IMR-90 (cell line): ENCODE data around the gene SRP19. TPM values are rescaled to one million over a fixed set of nuclear protein-coding genes. Genes with fewer than 3 reads are reported as not detected.

Source experiments
- ATAC-seq: fragments of 200-7000 bp; cut with Tn5 transposase; 2 replicates; pipeline ENCODE4 v1.9.1; 2020; ENCODE audit warnings: low read depth, mild to moderate bottlenecking, moderate library complexity
- BruUV-seq: library from RNA; stranded (reverse); fragments of 400-500 nt; replicated peaks from 2 replicates; lab custom pipeline; 2021; lab: Mats Ljungman, UMichigan
- CTCF ChIA-PET: fragments of 300-600 bp; formaldehyde crosslinking; extraction: SDS; loops from one replicate; lab custom pipeline; 2021; ENCODE audit warnings: antibody characterized with exemption; lab: Yijun Ruan, JAX
- POLR2A ChIA-PET: fragments of 300-600 bp; sonication (Branson Sonifier 250); formaldehyde crosslinking; loops from one replicate; lab custom pipeline; 2022; ENCODE audit warnings: antibody characterized with exemption; ENCODE audit not compliant: unreplicated experiment; lab: Charles Lee
- DNase-seq: peaks from one replicate; pipeline ENCODE4 v3.0.0; 2013
- H2AFZ ChIP-seq: replicated peaks from 2 replicates; pipeline ENCODE3; 2013; ENCODE audit warnings: low read length, mild to moderate bottlenecking; ENCODE audit not compliant: poor library complexity
- H2AK5ac ChIP-seq: 2 replicates; pipeline ENCODE4 v1.6.1; 2013; ENCODE audit warnings: low read depth, low read length, inconsistent platforms
- H2AK9ac ChIP-seq: replicated peaks from 2 replicates; pipeline ENCODE3; 2013; ENCODE audit warnings: mild to moderate bottlenecking, low read depth, low read length, moderate library complexity; ENCODE audit not compliant: poor library complexity
- H2BK120ac ChIP-seq: 2 replicates; pipeline ENCODE4 v1.6.1; 2013; ENCODE audit warnings: low read depth, low read length, inconsistent platforms
- H2BK15ac ChIP-seq: 3 replicates; pipeline ENCODE4 v1.6.1; 2013; ENCODE audit warnings: low read depth, low read length, inconsistent platforms
- H2BK20ac ChIP-seq: 2 replicates; pipeline ENCODE4 v1.6.1; 2013; ENCODE audit warnings: low read depth, mild to moderate bottlenecking, inconsistent platforms, low read length, moderate library complexity
- H2BK5ac ChIP-seq: 2 replicates; pipeline ENCODE4 v1.6.1; 2013; ENCODE audit warnings: mild to moderate bottlenecking, low read depth, low read length, inconsistent platforms; ENCODE audit not compliant: poor library complexity, severe bottlenecking
- H3K14ac ChIP-seq: replicated peaks from 2 replicates; pipeline ENCODE4 v1.6.1; 2013; ENCODE audit warnings: low read depth, low read length, inconsistent platforms
- H3K18ac ChIP-seq: 2 replicates; pipeline ENCODE4 v1.6.1; 2013; ENCODE audit warnings: low read depth, low read length, control low read depth
- H3K23ac ChIP-seq: 2 replicates; pipeline ENCODE4 v1.6.1; 2013; ENCODE audit warnings: low read depth, low read length, inconsistent platforms
- H3K27ac ChIP-seq: 2 replicates; pipeline ENCODE4 v1.5.1; 2013; ENCODE audit warnings: mild to moderate bottlenecking, control low read depth, low read length; ENCODE audit not compliant: insufficient read depth
- H3K27me3 ChIP-seq: 2 replicates; pipeline ENCODE4 v1.6.1; 2013; ENCODE audit warnings: low read length; ENCODE audit not compliant: control insufficient read depth, insufficient read depth
- H3K36me3 ChIP-seq: 2 replicates; pipeline ENCODE4 v1.6.1; 2013; ENCODE audit warnings: low read length, mixed read lengths; ENCODE audit not compliant: control insufficient read depth, insufficient read depth
- H3K4ac ChIP-seq: 2 replicates; pipeline ENCODE4 v1.6.1; 2013; ENCODE audit warnings: low read depth, low read length, inconsistent platforms
- H3K4me1 ChIP-seq: 2 replicates; pipeline ENCODE4 v1.6.1; 2013; ENCODE audit warnings: low read length, mixed read lengths; ENCODE audit not compliant: control insufficient read depth, insufficient read depth
- H3K4me2 ChIP-seq: 2 replicates; pipeline ENCODE4 v1.6.1; 2013; ENCODE audit warnings: low read depth, mild to moderate bottlenecking, control low read depth, low read length, moderate library complexity
- H3K4me3 ChIP-seq: 2 replicates; pipeline ENCODE4 v1.5.1; 2013; ENCODE audit warnings: low read depth, mild to moderate bottlenecking, control low read depth, low read length, moderate library complexity; ENCODE audit not compliant: insufficient read depth
- H3K56ac ChIP-seq: 2 replicates; pipeline ENCODE4 v1.6.1; 2013; ENCODE audit warnings: low read length, inconsistent platforms; ENCODE audit not compliant: insufficient read depth; ENCODE audit errors: extremely low read depth
- H3K79me1 ChIP-seq, 2 experiments: 2 replicates each; pipeline ENCODE4 v1.6.1; 2013; ENCODE audit warnings: low read length in 2 of 2, inconsistent platforms in 1 of 2, low read depth in 1 of 2
- H3K9ac ChIP-seq: 2 replicates; pipeline ENCODE4 v1.6.1; 2013; ENCODE audit warnings: low read depth, low read length, control low read depth
- H3K9me1 ChIP-seq: 2 replicates; pipeline ENCODE4 v1.6.1; 2013; ENCODE audit warnings: low read length, inconsistent platforms; ENCODE audit not compliant: insufficient read depth
- H3K9me3 ChIP-seq: 2 replicates; pipeline ENCODE4 v1.6.1; 2013; ENCODE audit warnings: low read length; ENCODE audit not compliant: control insufficient read depth, insufficient read depth
- H4K20me1 ChIP-seq: 2 replicates; pipeline ENCODE4 v1.6.1; 2013; ENCODE audit warnings: low read length, inconsistent platforms; ENCODE audit not compliant: insufficient read depth
- H4K5ac ChIP-seq: 2 replicates; pipeline ENCODE4 v1.6.1; 2013; ENCODE audit warnings: mild to moderate bottlenecking, low read depth, low read length, control low read depth
- H4K8ac ChIP-seq, 2 experiments: 2 replicates each; pipeline ENCODE4 v1.6.1; 2013; ENCODE audit warnings: low read depth in 2 of 2, low read length in 2 of 2, control low read depth in 1 of 2, inconsistent platforms in 1 of 2
- H4K91ac ChIP-seq: 2 replicates; pipeline ENCODE4 v1.6.1; 2013; ENCODE audit warnings: low read depth, low read length, inconsistent platforms; ENCODE audit not compliant: insufficient read depth
- BHLHE40 ChIP-seq: fragments of 150-350 bp; IDR thresholded peaks from 2 replicates; pipeline ENCODE4 v1.6.1; 2016; ENCODE audit warnings: mild to moderate bottlenecking, low read depth, low read length
- CEBPB ChIP-seq: IDR thresholded peaks from 2 replicates; pipeline ENCODE4 v1.6.1; 2012; ENCODE audit warnings: low read depth, low read length, improper control_type of control experiment
- CHD1 ChIP-seq: IDR thresholded peaks from 2 replicates; pipeline ENCODE4 v1.6.1; 2012; ENCODE audit warnings: low read depth, low read length, improper control_type of control experiment
- ELK1 ChIP-seq: fragments of 150-350 bp; IDR thresholded peaks from 2 replicates; pipeline ENCODE4 v1.6.1; 2016; ENCODE audit warnings: low read depth, mild to moderate bottlenecking, low read length, moderate library complexity, borderline replicate concordance
- MAZ ChIP-seq: IDR thresholded peaks from 2 replicates; pipeline ENCODE4 v1.6.1; 2012; ENCODE audit warnings: low read depth, mild to moderate bottlenecking, low read length, improper control_type of control experiment, moderate library complexity, borderline replicate concordance
- MXI1 ChIP-seq: IDR thresholded peaks from 2 replicates; pipeline ENCODE4 v1.6.1; 2012; ENCODE audit warnings: low read depth, mild to moderate bottlenecking, low read length, moderate library complexity, borderline replicate concordance
- RAD21 ChIP-seq: IDR thresholded peaks from 2 replicates; pipeline ENCODE4 v1.6.1; 2012; ENCODE audit warnings: low read length, improper control_type of control experiment
- RCOR1 ChIP-seq: IDR thresholded peaks from 2 replicates; pipeline ENCODE4 v1.6.1; 2012; ENCODE audit warnings: mild to moderate bottlenecking, low read length, improper control_type of control experiment; ENCODE audit not compliant: insufficient replicate concordance
- RFX5 ChIP-seq: IDR thresholded peaks from 2 replicates; pipeline ENCODE4 v1.8.0; 2012; ENCODE audit warnings: low read depth, mild to moderate bottlenecking, low read length, moderate library complexity
- USF2 ChIP-seq: fragments of 150-350 bp; IDR thresholded peaks from 2 replicates; pipeline ENCODE4 v1.6.1; 2017; ENCODE audit warnings: mild to moderate bottlenecking, antibody characterized with exemption, low read length, low read depth
- WGBS, 2 experiments: methylation state at CpG; one replicate each; pipeline versions ENCODE4 v1.1.5 to v1.1.7; 2013; ENCODE audit warnings: missing lambda C conversion rate in 2 of 2; ENCODE audit not compliant: insufficient read length in 1 of 2; ENCODE audit errors: extremely low coverage in 2 of 2; 5-methylcytosine and 5-hydroxymethylcytosine counted together
- dilution Hi-C: fragments of 300-500 bp; cut with HindIII; formaldehyde crosslinking; loops from one replicate; pipeline ENCODE4 v1.14.3; 2018; ENCODE audit warnings: low sequenced_read_pairs; ENCODE audit not compliant: unreplicated experiment
- in situ Hi-C: fragments of 300-500 bp; cut with MboI; formaldehyde crosslinking; loops from 3 replicates; pipeline ENCODE4 v1.14.3; 2019; ENCODE audit warnings: low sequenced_read_pairs, inconsistent platforms, mixed read lengths
- intact Hi-C: fragments of 100-400 bp; cut with micrococcal nuclease; formaldehyde crosslinking; loops from 2 replicates; pipeline ENCODE4 v1.10.0; 2022
- polyA plus RNA-seq, 3 experiments: library from polyadenylated mRNA; depleted of rRNA; stranded (reverse); fragments of >200 nt; gene quantifications; 2 replicates each; pipeline ENCODE4 v1.2.3, GENCODE V29; 2012; ENCODE audit warnings: low replicate concordance in 1 of 3
- total RNA-seq: library from RNA; depleted of rRNA; stranded (reverse); fragments of >200 nt; gene quantifications from 2 replicates; pipeline ENCODE4 v1.2.3, GENCODE V29; 2012

Gene SRP19
- total and polyA plus RNA-seq, 2 of the 4 experiments (the other 2 are of a cell fraction): 10.0 to 61.5 TPM

GRCh38 chr5:112823181-112823580 lies 37.9 kb upstream of the SRP19 start:
- H2BK120ac ChIP-seq: no peak overlapping the region
- DNase-seq (no peak), ATAC-seq (no peak)
- H3K27me3 ChIP-seq: no peaks in the 10 kb centered on the region
- H3K36me3 ChIP-seq: peaks cover 18% of the 10 kb centered on the region
- no peak overlapping the region for H4K5ac ChIP-seq
- dilution Hi-C loops (no loop called here), in situ Hi-C loops (no loop called here), intact Hi-C loops (no loop called here)
- no peak overlapping the region for H3K4me2 ChIP-seq
- H2BK15ac ChIP-seq: no peak overlapping the region
- no peak overlapping the region for H2AFZ ChIP-seq
- WGBS, 2 experiments: no CpG with 5 or more reads among the region's 2 CpGs
- H3K9ac ChIP-seq: no peak overlapping the region
- no peaks in the 10 kb centered on the region for H4K20me1 ChIP-seq
- H3K79me1 ChIP-seq: no peaks in the 10 kb centered on the region; a peak in 1 of 4 replicates
- H2AK5ac ChIP-seq: no peak overlapping the region
- no peak overlapping the region for H3K4me3 ChIP-seq
- no peak overlapping the region for H3K14ac ChIP-seq
- TF ChIP-seq ELK1 (no peak), USF2 (no peak), BHLHE40 (no peak), RAD21 (no peak), MAZ (no peak), MXI1 (no peak), CEBPB (no peak), RCOR1 (no peak), RFX5 (no peak), CHD1 (no peak)
- no peak overlapping the region for H3K18ac ChIP-seq
- ChIA-PET CTCF (interaction anchor here (0.6 kb wide), 1 partner anchor 31 kb away, joined by 3 read pairs; no protein-coding TSS in a partner anchor), POLR2A (no interaction called here)
- no peak overlapping the region for H3K4ac ChIP-seq
- BruUV-seq: no TSS peak
- H4K8ac ChIP-seq: no peak overlapping the region
- no peak overlapping the region for H3K56ac ChIP-seq
- H3K9me3 ChIP-seq: no peaks in the 10 kb centered on the region
- peaks cover 4% of the 10 kb centered on the region; the same call in 1 of the 2 replicates for H3K9me1 ChIP-seq
- no peak overlapping the region for H2BK20ac ChIP-seq
- H3K23ac ChIP-seq: no peak overlapping the region
- no peak overlapping the region for H3K27ac ChIP-seq
- H3K4me1 ChIP-seq: no peaks in the 10 kb centered on the region
- no peak overlapping the region for H2AK9ac ChIP-seq
- H4K91ac ChIP-seq: no peak overlapping the region
- no peak overlapping the region for H2BK5ac ChIP-seq
